GM12878 (cell line): ENCODE data around the gene MIPOL1.

ENCODE experiments used
- NFXL1 ChIP-seq: fragments of 450-650 bp; IDR thresholded peaks from 2 replicates; pipeline ENCODE4 v1.6.1; 2017; ENCODE audit warnings: antibody characterized with exemption, mild to moderate bottlenecking, borderline replicate concordance
- REST ChIP-seq: IDR thresholded peaks from 2 replicates; pipeline ENCODE4 v1.6.1; 2012; ENCODE audit warnings: mild to moderate bottlenecking, low read depth, low read length
- YY1 ChIP-seq: IDR thresholded peaks from 2 replicates; pipeline ENCODE4 v1.6.1; 2011; ENCODE audit warnings: low read depth, mild to moderate bottlenecking, low read length
- ZBED1 ChIP-seq: IDR thresholded peaks from 2 replicates; pipeline ENCODE4 v1.6.1; 2016; ENCODE audit warnings: borderline replicate concordance

- no peak for TF ChIP-seq ZBED1
- TF ChIP-seq NFXL1 = no peak
- no peak for TF ChIP-seq YY1
- TF ChIP-seq REST = no peak
Observed at GRCh38 chr14:37185670-37186069, 12.1 kb upstream of the MIPOL1 start.
